Chondrocyte (in vitro differentiated cells): ENCODE measurements around the gene PRICKLE3. TPM values are rescaled to one million over a fixed set of nuclear protein-coding genes. Genes with fewer than 3 reads are reported as not detected.
A peak's percentile ranks its signal among the peaks of the same experiment; 100 is the strongest.
"Not testable (repeated sequence)": the region's sequence is repeated elsewhere in the genome, so short reads cannot be mapped to it uniquely, and the experiment has no call there.

Experiments used
- DNase-seq: peaks from one replicate; pipeline ENCODE4 v3.0.0; 2021; ENCODE audit warnings: mixed read lengths, low spot score
- H3K27ac Mint-ChIP-seq: one replicate; pipeline ENCODE4 v1.8.0; 2021; ENCODE audit warnings: mild to moderate bottlenecking, moderate library complexity, mixed read lengths; ENCODE audit not compliant: unreplicated experiment
- H3K27me3 Mint-ChIP-seq: 2 replicates; pipeline ENCODE4 v1.8.0; 2021; ENCODE audit warnings: low read depth, mixed read lengths
- H3K36me3 Mint-ChIP-seq: 2 replicates; pipeline ENCODE4 v1.8.0; 2021; ENCODE audit warnings: low read depth, mixed read lengths
- H3K4me1 Mint-ChIP-seq: 2 replicates; pipeline ENCODE4 v1.8.0; 2021; ENCODE audit warnings: low read depth, mild to moderate bottlenecking, mixed read lengths
- H3K4me3 Mint-ChIP-seq: one replicate; pipeline ENCODE4 v1.8.0; 2021; ENCODE audit warnings: mild to moderate bottlenecking, moderate library complexity, mixed read lengths; ENCODE audit not compliant: unreplicated experiment
- H3K9me3 Mint-ChIP-seq: 2 replicates; pipeline ENCODE4 v1.8.0; 2021; ENCODE audit warnings: low read depth, mixed read lengths
- total RNA-seq: library from RNA; stranded (reverse); gene quantifications from 3 replicates; pipeline ENCODE4 v1.2.1, GENCODE V29; 2021
- TF ChIP-seq, protein P1 (sequence below): fragments of 200-600 bp; sonication (generic); IDR thresholded peaks from 2 replicates; pipeline ENCODE4 v1.5.0; 2021; ENCODE audit warnings: antibody characterized with exemption, mild to moderate bottlenecking, moderate library complexity

Gene PRICKLE3
- total RNA-seq, 1 donor from 2014 or later: 7.5 TPM

DNA sequence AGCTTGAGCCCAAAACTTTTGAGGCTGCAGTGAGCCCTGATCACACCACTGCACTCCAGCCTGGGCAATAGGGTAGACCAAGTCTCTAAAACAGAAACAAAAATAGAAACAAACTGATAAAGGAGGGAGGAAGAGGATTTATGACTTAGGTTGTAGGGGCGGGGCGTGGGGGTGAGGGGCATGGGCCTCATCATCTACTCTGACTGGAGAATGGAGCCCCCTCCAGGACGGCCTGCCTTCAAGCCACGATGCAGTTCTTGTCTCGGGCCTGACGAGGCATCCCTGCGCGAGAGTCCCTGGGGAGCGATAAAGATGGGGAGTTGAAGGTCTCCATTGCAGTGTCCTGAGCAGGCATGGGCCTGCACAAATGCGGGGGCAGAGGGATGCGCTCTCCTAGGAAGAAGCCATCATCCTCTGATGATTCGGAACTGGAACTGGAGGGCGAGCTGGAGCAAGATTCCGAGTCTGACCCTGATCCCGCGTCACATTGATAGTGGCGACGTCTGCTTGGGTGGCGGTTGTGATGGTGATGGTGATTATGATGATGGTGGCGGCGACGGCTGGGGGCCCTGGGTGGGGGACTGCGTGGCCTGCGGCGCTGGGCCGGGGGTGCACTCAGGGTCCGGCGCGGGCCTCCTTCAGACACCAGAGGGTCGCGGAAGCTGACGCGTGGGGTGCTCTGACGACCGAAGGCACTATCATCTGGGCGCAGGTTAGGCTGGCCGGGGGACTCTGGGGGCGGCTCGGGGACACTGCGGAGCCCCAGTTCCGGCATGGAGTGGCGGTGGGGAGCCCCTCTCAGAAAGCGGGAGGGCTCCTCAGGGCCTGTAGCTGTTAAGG, 10.5 kb downstream of the PRICKLE3 start:
- DNase-seq: no peak
- Mint-ChIP-seq H3K36me3 (peaks cover 13% of the 10 kb centered on the region), H3K27me3 (no peaks in the 10 kb centered on the region), H3K4me3 (no peak overlapping the region), H3K9me3 (peaks cover 5% of the 10 kb centered on the region), H3K27ac (no peak overlapping the region), H3K4me1 (peaks cover 13% of the 10 kb centered on the region)
- TF ChIP-seq, protein P1, sequence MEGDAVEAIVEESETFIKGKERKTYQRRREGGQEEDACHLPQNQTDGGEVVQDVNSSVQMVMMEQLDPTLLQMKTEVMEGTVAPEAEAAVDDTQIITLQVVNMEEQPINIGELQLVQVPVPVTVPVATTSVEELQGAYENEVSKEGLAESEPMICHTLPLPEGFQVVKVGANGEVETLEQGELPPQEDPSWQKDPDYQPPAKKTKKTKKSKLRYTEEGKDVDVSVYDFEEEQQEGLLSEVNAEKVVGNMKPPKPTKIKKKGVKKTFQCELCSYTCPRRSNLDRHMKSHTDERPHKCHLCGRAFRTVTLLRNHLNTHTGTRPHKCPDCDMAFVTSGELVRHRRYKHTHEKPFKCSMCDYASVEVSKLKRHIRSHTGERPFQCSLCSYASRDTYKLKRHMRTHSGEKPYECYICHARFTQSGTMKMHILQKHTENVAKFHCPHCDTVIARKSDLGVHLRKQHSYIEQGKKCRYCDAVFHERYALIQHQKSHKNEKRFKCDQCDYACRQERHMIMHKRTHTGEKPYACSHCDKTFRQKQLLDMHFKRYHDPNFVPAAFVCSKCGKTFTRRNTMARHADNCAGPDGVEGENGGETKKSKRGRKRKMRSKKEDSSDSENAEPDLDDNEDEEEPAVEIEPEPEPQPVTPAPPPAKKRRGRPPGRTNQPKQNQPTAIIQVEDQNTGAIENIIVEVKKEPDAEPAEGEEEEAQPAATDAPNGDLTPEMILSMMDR: no peak

DNA sequence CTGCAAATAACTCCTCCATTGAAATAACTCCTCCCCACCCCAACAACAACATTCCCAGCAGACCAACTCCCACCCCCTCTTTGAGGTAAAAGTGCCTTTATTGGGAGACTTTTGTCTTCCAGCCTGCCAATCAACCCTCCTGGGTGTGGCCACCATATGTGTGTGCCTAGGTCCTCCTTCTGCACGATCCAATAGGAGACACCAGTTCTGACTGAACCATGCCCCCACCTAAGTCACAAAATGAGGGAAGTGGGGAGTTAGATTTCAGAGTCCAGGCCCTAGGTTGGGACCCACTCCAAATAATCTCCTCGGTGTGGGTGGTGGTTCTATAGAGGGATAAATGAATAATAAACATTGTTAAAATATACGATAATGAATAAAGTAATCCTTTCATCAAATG, 11.4 kb downstream of the PRICKLE3 start:
- no peak for DNase-seq
- Mint-ChIP-seq H3K27ac (no peak overlapping the region), H3K9me3 (peaks cover 5% of the 10 kb centered on the region), H3K4me1 (peaks cover 13% of the 10 kb centered on the region), H3K4me3 (no peak overlapping the region), H3K36me3 (peaks cover 13% of the 10 kb centered on the region), H3K27me3 (no peaks in the 10 kb centered on the region)
- TF ChIP-seq, protein P1: no peak

DNA sequence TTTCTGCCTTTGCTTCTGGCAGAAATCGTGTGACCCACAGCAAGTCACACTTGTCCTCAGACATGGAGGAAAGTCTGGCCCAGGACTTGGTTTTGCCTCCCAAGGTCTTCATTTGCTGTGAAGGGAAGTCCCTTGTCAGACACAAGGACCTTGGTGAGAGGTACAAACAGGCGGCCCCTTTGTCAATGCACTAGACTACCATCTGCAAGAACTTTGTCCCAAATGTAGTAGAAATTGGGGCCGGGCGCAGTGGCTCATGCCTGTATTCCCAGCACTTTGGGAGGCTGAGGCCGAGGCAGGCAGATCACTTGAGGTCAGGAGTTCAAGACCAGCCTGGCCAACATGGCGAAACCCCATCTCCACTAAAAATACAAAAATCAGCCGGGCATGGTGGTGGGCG, 12.6 kb downstream of the PRICKLE3 start:
- DNase-seq, H3K27me3 Mint-ChIP-seq, H3K27ac Mint-ChIP-seq, H3K9me3 Mint-ChIP-seq: not testable (repeated sequence)
- H3K36me3 Mint-ChIP-seq: peaks cover 11% of the 10 kb centered on the region
- H3K4me3 Mint-ChIP-seq: peak overlapping the region; percentile 90
- peaks cover 13% of the 10 kb centered on the region for H3K4me1 Mint-ChIP-seq

DNA sequence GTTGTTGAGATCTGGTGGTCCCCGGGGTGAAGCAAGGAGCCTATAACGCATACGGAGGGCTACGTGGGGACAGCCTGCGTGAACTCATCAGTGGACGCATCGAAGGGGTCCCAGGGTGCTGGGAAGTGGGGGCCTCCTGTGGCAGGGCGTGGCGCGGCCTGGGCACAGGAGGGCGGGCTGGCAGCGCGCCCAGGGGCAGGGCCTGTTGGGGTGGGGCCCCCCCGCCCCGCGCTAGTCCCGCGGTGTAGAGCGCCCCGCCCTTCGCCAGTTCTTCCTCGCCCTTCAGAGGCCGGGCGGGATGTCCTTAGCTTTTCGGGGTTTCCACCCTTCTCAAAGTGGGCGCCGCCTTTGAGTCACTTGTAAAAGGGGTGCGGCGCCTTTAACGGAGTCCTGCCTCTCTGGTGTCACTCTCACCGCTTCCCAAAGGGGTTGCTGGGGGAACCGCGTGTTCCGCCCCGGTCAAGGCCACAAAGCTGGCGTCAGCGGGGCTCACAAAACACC, 13.8 kb downstream of the PRICKLE3 start:
- H3K27me3 Mint-ChIP-seq: no peaks in the 10 kb centered on the region
- H3K36me3 Mint-ChIP-seq: peaks cover 10% of the 10 kb centered on the region
- TF ChIP-seq, protein P1: no peak
- peak overlapping the region; percentile 85 for H3K27ac Mint-ChIP-seq
- peaks cover 2% of the 10 kb centered on the region for H3K9me3 Mint-ChIP-seq
- H3K4me3 Mint-ChIP-seq: peak overlapping the region; percentile 90
- DNase-seq: no peak
- H3K4me1 Mint-ChIP-seq: peaks cover 20% of the 10 kb centered on the region

DNA sequence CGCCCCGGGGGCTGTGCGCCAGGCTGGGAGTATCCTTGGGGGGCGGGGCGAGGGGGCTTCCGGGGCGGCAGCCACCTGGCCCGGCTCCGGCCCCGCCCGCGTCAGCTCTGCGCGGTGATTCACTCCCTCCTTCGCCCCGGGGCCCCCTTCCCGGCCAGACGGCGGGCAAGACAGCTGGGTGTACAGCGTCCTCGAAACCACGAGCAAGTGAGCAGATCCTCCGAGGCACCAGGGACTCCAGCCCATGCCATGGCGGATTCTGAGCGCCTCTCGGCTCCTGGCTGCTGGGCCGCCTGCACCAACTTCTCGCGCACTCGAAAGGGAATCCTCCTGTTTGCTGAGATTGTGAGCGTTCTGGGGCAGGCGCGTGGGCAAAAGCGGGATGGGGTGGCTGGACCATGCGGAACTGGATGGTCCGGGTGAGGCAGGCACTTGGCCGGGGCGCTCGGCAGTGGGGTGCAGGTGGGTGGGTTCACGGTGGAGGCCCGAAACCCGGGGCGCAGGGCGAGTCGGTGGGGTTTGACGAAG, 14.4 kb downstream of the PRICKLE3 start, which contains the start of gene PLP2:
PLP2 (plus strand) TSS at position 147 of the 528 bp plus-strand sequence; CDS start at position 250, 103 bp downstream.
- peaks cover 9% of the 10 kb centered on the region for H3K36me3 Mint-ChIP-seq

More for the DNA sequence above, 14.4 kb downstream of the PRICKLE3 start, which contains the start of gene PLP2:
- peaks cover 23% of the 10 kb centered on the region for H3K4me1 Mint-ChIP-seq
- peaks cover 2% of the 10 kb centered on the region for H3K9me3 Mint-ChIP-seq
- peak within 1 kb of the TSS; percentile 90 for H3K4me3 Mint-ChIP-seq
- no peak for DNase-seq
- H3K27ac Mint-ChIP-seq: peak within 1 kb of the TSS; percentile 85
- no peaks in the 10 kb centered on the region for H3K27me3 Mint-ChIP-seq
- TF ChIP-seq, protein P1: no peak
